Measurements from ENCODE around the gene BICD1.

BICD1 gene

DNA sequence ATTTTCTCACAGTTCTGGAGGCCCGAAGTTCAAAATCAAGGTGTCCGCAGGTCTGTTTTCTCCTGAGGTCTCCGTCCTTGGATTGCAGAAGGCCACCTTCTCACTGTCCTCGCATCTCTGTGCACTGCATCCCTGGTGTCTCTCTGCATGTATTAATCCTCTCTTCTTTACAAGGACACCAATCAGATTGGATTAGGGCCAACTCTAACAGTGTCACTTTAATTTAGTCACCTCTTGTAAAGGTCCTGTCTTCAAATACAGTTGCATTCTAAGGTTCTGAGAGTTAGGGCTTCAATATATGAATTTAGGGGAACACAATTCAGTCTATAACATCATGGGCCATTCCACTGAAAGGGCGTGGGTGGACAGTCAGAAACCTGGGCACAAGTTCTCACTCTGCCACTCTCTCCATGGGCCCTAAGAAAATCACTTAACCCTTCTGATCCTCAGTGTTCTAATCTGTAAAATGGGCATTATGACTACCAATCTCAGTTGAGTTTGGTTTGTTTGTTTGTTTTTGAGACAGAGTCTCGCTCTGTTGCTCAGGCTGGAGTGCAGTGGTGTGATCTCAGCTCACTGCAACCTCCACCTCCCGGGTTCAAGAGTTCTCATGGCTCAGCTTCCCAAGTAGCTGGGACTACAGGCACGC lies 251.1 kb downstream of the BICD1 start:
- intact Hi-C loops (cut with DNase I): no loop called here
- DNase-seq: no peak

- intact Hi-C loops (cut with DNase I): loop anchor here (10.0 kb wide), 1 partner anchor 304 kb away; no protein-coding TSS in a partner anchor
- no peak for DNase-seq
Observed at GRCh38 chr12:32360956-32361355, 254.3 kb downstream of the BICD1 start.

DNA sequence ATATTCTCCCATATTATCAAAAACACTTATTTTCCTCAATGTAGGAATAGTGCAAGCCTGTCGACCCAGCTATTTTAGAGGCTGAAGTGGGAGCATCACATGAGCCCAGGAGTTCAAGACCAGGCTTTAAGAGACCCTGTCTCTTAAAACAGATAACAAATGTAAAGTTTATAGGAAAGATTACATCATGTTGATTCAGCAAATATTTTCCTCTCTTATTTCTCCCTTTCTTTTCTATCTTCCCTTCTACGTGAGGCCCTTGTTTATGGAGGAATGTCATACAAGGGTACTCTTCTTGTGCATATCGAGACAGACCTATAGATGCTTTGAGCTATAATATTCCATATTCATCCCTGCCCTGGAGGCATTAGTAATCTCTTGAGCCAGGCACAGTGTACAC lies 256.2 kb downstream of the BICD1 start:
- intact Hi-C loops (cut with DNase I): loop anchor here (10.0 kb wide), 1 partner anchor 302 kb away; no protein-coding TSS in a partner anchor
- DNase-seq: no peak

- peak in 40 of 42 donors; percentile 10 to 85 (median 59) for DNase-seq
- intact Hi-C loops (cut with DNase I): loop anchor here (10.0 kb wide), 1 partner anchor 299 kb away; no protein-coding TSS in a partner anchor
Observed at GRCh38 chr12:32365473-32366064, 258.9 kb downstream of the BICD1 start.

GRCh38 chr12:32366714-32367113 lies 260.1 kb downstream of the BICD1 start:
- no peak for DNase-seq
- intact Hi-C loops (cut with DNase I): loop anchor here (10.0 kb wide), 1 partner anchor 298 kb away; no protein-coding TSS in a partner anchor

- intact Hi-C loops (cut with DNase I): loop anchor here (10.0 kb wide), 1 partner anchor 297 kb away; no protein-coding TSS in a partner anchor
- DNase-seq: peak in 1 of 42 donors; percentile 25
Observed at GRCh38 chr12:32367381-32367780, 260.7 kb downstream of the BICD1 start.

DNA sequence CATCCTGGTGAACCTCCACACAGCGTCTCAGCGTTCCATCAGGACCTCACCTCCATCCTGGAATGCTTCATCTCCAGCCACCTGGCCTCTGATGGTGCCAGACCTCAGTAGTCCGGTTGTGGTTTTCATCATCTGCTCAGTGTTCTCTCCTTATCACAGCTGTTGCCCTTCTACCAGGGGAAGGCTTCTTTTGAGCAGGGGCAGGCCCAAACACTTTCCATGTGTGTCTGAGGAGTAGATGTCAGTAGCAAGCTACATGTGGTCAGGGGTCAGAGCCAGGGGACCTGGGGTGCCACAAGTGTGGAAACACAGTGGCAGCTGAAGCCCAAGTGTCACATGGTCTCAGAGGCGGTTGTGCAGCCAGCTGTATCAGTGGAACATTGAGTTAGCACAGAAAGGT lies 262.6 kb downstream of the BICD1 start:
- DNase-seq: peak in 1 of 42 donors; percentile 25
- intact Hi-C loops (cut with DNase I): loop anchor here (10.0 kb wide), 1 partner anchor 296 kb away; no protein-coding TSS in a partner anchor

- intact Hi-C loops (cut with DNase I): no loop called here
- DNase-seq: peak in 1 of 42 donors; percentile 15
Observed at GRCh38 chr12:32377344-32378055, 270.9 kb downstream of the BICD1 start.

GRCh38 chr12:32379213-32379612 lies 272.6 kb downstream of the BICD1 start:
- intact Hi-C loops (cut with DNase I): no loop called here

GRCh38 chr12:32379667-32380066 lies 273.0 kb downstream of the BICD1 start:
- intact Hi-C loops (cut with DNase I): no loop called here

More at GRCh38 chr12:32379213-32379612, 272.6 kb downstream of the BICD1 start:
- DNase-seq: peak in 1 of 42 donors; percentile 4

DNA sequence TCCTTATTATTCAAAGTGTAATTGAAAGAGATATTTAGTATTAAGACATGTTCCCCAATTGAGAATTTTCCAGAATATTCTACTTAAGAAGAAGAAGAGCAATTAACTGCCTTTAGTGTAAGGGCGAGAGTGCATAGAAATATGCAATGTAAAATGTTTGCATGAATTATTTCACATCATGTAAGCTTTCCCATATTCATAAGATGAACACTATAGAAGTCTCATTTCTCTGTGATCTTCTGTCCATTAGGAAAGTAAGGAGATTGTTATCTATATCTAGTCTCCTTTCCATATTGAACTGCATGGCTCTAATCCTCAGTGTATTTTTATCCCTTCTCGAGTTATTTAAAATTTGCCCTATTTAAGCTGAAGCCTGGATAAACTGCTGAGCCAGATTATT lies 275.6 kb downstream of the BICD1 start:
- intact Hi-C loops (cut with DNase I): no loop called here
- DNase-seq: no peak

More at GRCh38 chr12:32379667-32380066, 273.0 kb downstream of the BICD1 start:
- no peak for DNase-seq

DNA sequence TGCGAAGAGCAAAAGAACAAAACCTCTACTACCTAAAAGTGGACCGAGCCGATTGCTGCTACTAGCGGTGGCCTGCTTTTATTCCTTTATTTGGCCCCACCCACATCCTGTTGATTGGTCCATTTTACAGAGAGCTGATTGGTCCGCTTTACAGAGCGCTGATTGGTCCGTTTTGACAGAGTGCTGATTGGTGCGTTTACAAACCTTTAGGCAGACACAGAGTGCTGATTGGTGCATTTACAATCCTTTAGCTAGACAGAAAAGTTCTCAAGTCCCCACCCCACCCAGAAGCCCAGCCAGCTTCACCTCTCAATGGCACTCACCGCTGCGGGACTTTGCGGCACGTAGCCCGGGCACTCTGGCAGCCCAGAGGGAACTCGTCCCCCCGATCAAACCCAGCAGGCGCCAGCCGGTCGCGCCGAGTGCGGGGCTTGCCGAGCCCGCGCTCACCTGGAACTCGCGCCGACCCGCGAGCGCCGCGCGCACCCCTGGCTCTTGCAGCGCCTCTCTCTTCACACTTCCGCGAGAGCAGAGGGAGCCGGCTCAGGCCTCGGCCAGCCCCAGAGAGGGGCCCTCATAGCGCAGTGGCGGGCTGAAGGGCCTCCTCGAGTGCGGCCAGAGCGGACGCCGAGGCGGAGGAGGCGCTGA lies 284.0 kb downstream of the BICD1 start:
- peak in 13 of 42 donors; percentile 4 to 49 (median 16) for DNase-seq

DNA sequence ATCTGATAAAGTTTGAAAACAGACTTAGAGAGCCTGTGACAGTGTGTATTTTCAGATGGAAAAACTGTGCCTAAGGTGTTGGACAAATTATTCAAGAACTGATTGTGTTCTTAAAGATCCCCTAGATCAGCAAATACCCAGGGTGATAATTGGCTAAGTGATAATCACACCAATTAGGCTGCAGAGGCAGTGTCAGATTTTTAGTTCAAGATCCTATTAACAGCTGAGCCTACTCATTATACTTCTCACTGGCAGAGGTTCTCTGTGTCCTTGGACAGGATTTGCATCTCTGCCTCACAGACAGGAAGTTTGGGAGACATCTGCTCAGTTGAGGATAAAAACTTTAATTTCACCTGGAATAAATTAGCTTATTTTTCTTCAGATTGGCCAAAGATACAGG lies 288.4 kb downstream of the BICD1 start:
- no peak for DNase-seq
- intact Hi-C loops (cut with DNase I): no loop called here

More for the DNA sequence above, 284.0 kb downstream of the BICD1 start:
- intact Hi-C loops (cut with DNase I): no loop called here

GRCh38 chr12:32397696-32398095 lies 291.0 kb downstream of the BICD1 start:
- DNase-seq: no peak
- intact Hi-C loops (cut with DNase I): no loop called here

GRCh38 chr12:32398181-32398580 lies 291.5 kb downstream of the BICD1 start:
- no peak for DNase-seq
- intact Hi-C loops (cut with DNase I): no loop called here

- DNase-seq: no peak
Observed at GRCh38 chr12:32398816-32399369, 292.2 kb downstream of the BICD1 start.

GRCh38 chr12:32399370-32400113 lies 292.9 kb downstream of the BICD1 start, which contains the start of gene FGD4:
TSS of gene FGD4 (plus strand) at chr12:32399558.
- DNase-seq: peak; percentile 26 to 90 (median 78)
- intact Hi-C loops (cut with DNase I): no loop called here

More at GRCh38 chr12:32398816-32399369, 292.2 kb downstream of the BICD1 start:
- intact Hi-C loops (cut with DNase I): no loop called here

- intact Hi-C loops (cut with DNase I): no loop called here
Observed at GRCh38 chr12:32400114-32400672, 293.5 kb downstream of the BICD1 start.

More at GRCh38 chr12:32400114-32400672, 293.5 kb downstream of the BICD1 start:
- DNase-seq: peak in 1 of 42 donors; percentile 1
